CD4-positive, CD25-positive, alpha-beta regulatory T cell (primary cell): ENCODE measurements around the gene C2CD4D. TPM values are rescaled to one million over a fixed set of nuclear protein-coding genes. Genes with fewer than 3 reads are reported as not detected.
A peak's percentile ranks its signal among the peaks of the same experiment; 100 is the strongest.
"Not testable (repeated sequence)": the region's sequence is repeated elsewhere in the genome, so short reads cannot be mapped to it uniquely, and the experiment has no call there.

Experiments used
- ATAC-seq, 2 donors: fragments of 150-1000 bp; cut with Tn5 transposase; one replicate each; pipeline ENCODE4 v1.10.0; 2021; ENCODE audit warnings: low read depth in 2 of 2, moderate number of reproducible peaks in 2 of 2, moderate library complexity in 1 of 2
- DNase-seq, 3 donors: peaks; one replicate each; pipeline versions ENCODE4 v3.0.0 to v3.0.0-alpha.2; 2012 to 2022; ENCODE audit warnings: mixed read lengths in 1 of 3
- H3K27ac ChIP-seq: one replicate; pipeline ENCODE4 v1.7.0; 2013; ENCODE audit warnings: mild to moderate bottlenecking, low read length; ENCODE audit not compliant: insufficient read depth, poor library complexity, severe bottlenecking
- H3K27me3 ChIP-seq: one replicate; pipeline ENCODE4 v1.7.0; 2013; ENCODE audit warnings: low read length; ENCODE audit not compliant: control insufficient read depth, insufficient read depth
- H3K36me3 ChIP-seq: one replicate; pipeline ENCODE4 v1.7.0; 2013; ENCODE audit warnings: mild to moderate bottlenecking, low read length, moderate library complexity; ENCODE audit not compliant: control insufficient read depth, insufficient read depth
- H3K4me1 ChIP-seq: 2 replicates; pipeline ENCODE4 v1.7.0; 2013; ENCODE audit warnings: mild to moderate bottlenecking, low read length; ENCODE audit not compliant: insufficient read depth, control insufficient read depth, poor library complexity, severe bottlenecking
- H3K4me3 ChIP-seq: one replicate; pipeline ENCODE4 v1.7.0; 2013; ENCODE audit warnings: low read depth, mild to moderate bottlenecking, low read length, moderate library complexity
- H3K9me3 ChIP-seq, 2 experiments: 1 replicate in 1 of 2; 2 replicates in 1 of 2; pipeline ENCODE4 v1.7.0; 2013; ENCODE audit warnings: low read length in 2 of 2, mild to moderate bottlenecking in 1 of 2, moderate library complexity in 1 of 2; ENCODE audit not compliant: control insufficient read depth in 2 of 2
- H3K27ac Mint-ChIP-seq, 3 donors: one replicate each; pipeline ENCODE4 v1.8.0; 2020 to 2022; ENCODE audit warnings: mild to moderate bottlenecking in 3 of 3, mixed read lengths in 3 of 3, moderate library complexity in 2 of 3
- H3K27me3 Mint-ChIP-seq: one replicate; pipeline ENCODE4 v1.8.0; 2022; ENCODE audit warnings: mild to moderate bottlenecking, mixed read lengths
- H3K36me3 Mint-ChIP-seq: one replicate; pipeline ENCODE4 v1.8.0; 2020; ENCODE audit warnings: mixed read lengths
- H3K4me1 Mint-ChIP-seq, 4 donors: one replicate each; pipeline ENCODE4 v1.8.0; 2020 to 2022; ENCODE audit warnings: mixed read lengths in 4 of 4, mild to moderate bottlenecking in 1 of 4
- H3K4me3 Mint-ChIP-seq, 4 donors: one replicate each; pipeline ENCODE4 v1.8.0; 2020 to 2022; ENCODE audit warnings: mild to moderate bottlenecking in 4 of 4, mixed read lengths in 4 of 4, moderate library complexity in 3 of 4
- H3K9me3 Mint-ChIP-seq, 7 donors: one replicate each; pipeline ENCODE4 v1.8.0; 2020 to 2022; ENCODE audit warnings: mixed read lengths in 7 of 7, mild to moderate bottlenecking in 3 of 7, moderate library complexity in 2 of 7
- polyA plus RNA-seq, 4 donors: library from polyadenylated mRNA; unstranded; fragments of 300-500 nt; fragmentation: Illumina TruSeq; gene quantifications; one replicate each; pipeline ENCODE4 v1.2.3, GENCODE V29; 2021
- total RNA-seq: library from RNA; stranded (reverse); gene quantifications from one replicate; pipeline ENCODE4 v1.2.3, GENCODE V29; 2022

C2CD4D gene
- total and polyA plus RNA-seq, 5 donors from 2014 or later = 0.94 to 4.0 (median 2.2) TPM

GRCh38 chr1:151858030-151858746 is 18.6 kb upstream of the C2CD4D start:
- no peaks in the 10 kb centered on the region for H3K27me3 Mint-ChIP-seq
- Histone ChIP-seq H3K27me3 (no peaks in the 10 kb centered on the region), H3K27ac (no peak overlapping the region), H3K9me3 (no peaks in the 10 kb centered on the region), H3K36me3 (no peaks in the 10 kb centered on the region), H3K4me3 (no peak overlapping the region), H3K4me1 (no peaks in the 10 kb centered on the region)
- no peak for DNase-seq
- H3K9me3 Mint-ChIP-seq = no peaks in the 10 kb centered on the region
- H3K4me3 Mint-ChIP-seq = no peak overlapping the region
- no peak for ATAC-seq
- peak overlapping the region in 1 of 3 donors; percentile 48 for H3K27ac Mint-ChIP-seq
- H3K4me1 Mint-ChIP-seq = peaks cover 0 to 4% (median 0%) of the 10 kb centered on the region in 4 donors
- H3K36me3 Mint-ChIP-seq = no peaks in the 10 kb centered on the region

DNA sequence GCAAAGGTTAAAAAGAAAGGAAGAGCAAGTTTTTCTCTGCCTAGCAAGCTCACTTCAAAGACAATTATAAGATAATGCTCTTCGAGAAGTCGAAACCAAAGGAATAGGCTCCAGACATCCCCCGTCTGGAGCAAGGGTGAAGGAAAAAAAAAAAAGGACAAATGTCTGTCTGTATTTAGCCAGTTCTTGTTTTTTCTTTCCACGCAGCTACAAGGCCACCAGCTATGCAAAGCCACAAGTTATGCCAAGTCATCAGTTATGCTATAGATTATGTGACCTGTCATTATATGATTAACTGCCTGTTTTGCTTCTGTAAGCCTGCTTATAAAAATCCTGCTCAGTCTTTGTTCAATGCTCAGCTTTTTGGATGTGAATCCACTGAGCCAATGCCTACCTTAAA is 16.3 kb upstream of the C2CD4D start:
- Histone ChIP-seq H3K9me3 (no peaks in the 10 kb centered on the region), H3K36me3 (no peaks in the 10 kb centered on the region), H3K27ac (no peak overlapping the region), H3K27me3 (no peaks in the 10 kb centered on the region), H3K4me3 (no peak overlapping the region), H3K4me1 (no peaks in the 10 kb centered on the region)
- no peak for DNase-seq
- no peaks in the 10 kb centered on the region for H3K9me3 Mint-ChIP-seq
- ATAC-seq = no peak
- peaks cover 0 to 4% (median 2%) of the 10 kb centered on the region in 4 donors for H3K4me1 Mint-ChIP-seq
- no peak overlapping the region for H3K27ac Mint-ChIP-seq
- no peak overlapping the region for H3K4me3 Mint-ChIP-seq
- peaks cover 3% of the 10 kb centered on the region for H3K36me3 Mint-ChIP-seq
- H3K27me3 Mint-ChIP-seq = no peaks in the 10 kb centered on the region

DNA sequence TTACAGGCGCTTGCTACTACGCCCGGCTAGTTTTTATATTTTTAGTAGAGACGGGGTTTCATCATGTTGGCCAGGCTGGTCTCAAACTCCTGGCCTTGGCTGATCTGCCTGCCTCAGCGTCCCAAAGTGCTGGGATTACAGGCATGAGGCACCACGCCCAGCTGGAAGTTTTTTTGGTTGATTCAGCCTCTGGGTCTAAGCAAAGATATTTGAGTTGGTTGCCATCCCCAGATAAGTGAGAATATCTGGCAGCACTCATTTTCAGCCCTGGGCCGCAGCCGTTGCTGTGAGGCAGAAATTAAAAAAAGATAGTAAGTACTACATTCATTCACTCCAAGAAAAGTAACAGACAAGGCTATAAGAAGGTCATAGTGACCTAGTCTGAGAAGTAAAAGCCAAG is 15.9 kb upstream of the C2CD4D start:
- not testable (repeated sequence) for H3K27me3 ChIP-seq, DNase-seq, H3K4me1 Mint-ChIP-seq, H3K36me3 Mint-ChIP-seq, H3K27ac ChIP-seq, H3K4me3 Mint-ChIP-seq, H3K9me3 Mint-ChIP-seq, H3K27ac Mint-ChIP-seq, H3K36me3 ChIP-seq, H3K4me3 ChIP-seq, H3K27me3 Mint-ChIP-seq, H3K4me1 ChIP-seq, H3K9me3 ChIP-seq, ATAC-seq

DNA sequence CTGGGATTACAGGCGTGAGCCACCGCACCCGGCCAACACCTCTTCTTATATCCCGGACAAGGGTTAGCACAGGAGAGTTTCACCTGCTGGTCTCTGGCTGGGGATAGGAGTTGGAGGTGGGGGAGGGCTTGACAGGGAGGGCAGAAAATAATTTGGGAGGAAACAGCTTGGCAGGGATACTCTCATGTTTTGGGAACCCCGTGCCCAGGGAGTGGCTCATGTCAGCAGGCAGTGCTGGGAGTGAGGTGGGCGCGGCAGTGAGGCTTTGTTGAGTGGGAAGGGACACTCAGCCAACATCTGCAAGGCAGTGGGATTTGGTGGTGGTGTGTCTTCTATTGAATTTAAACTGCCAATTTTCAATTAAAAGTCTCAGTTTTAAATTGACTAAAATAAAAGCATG is 15.0 kb upstream of the C2CD4D start:
- Mint-ChIP-seq H3K4me3 (no peak overlapping the region), H3K27ac (no peak overlapping the region), H3K36me3 (peaks cover 3% of the 10 kb centered on the region), H3K9me3 (no peaks in the 10 kb centered on the region), H3K27me3 (no peaks in the 10 kb centered on the region), H3K4me1 (peaks cover 0 to 4% (median 2%) of the 10 kb centered on the region in 4 donors)
- Histone ChIP-seq H3K9me3 (no peaks in the 10 kb centered on the region), H3K36me3 (no peaks in the 10 kb centered on the region), H3K4me1 (no peaks in the 10 kb centered on the region), H3K27ac (no peak overlapping the region), H3K27me3 (no peaks in the 10 kb centered on the region), H3K4me3 (no peak overlapping the region)
- ATAC-seq = no peak
- DNase-seq = no peak

- no peaks in the 10 kb centered on the region for H3K27me3 ChIP-seq
- H3K4me3 ChIP-seq = no peak within 1 kb of the TSS
- peak in 1 of 3 donors; percentile 18 for DNase-seq
- peaks cover 4% of the 10 kb centered on the region for H3K4me1 ChIP-seq
- no peaks in the 10 kb centered on the region for H3K9me3 Mint-ChIP-seq
- ATAC-seq = no peak
- no peaks in the 10 kb centered on the region for H3K9me3 ChIP-seq
- H3K4me1 Mint-ChIP-seq = peaks cover 0 to 13% (median 8%) of the 10 kb centered on the region in 4 donors
- H3K27me3 Mint-ChIP-seq = no peaks in the 10 kb centered on the region
- H3K4me3 Mint-ChIP-seq = no peak within 1 kb of the TSS
- H3K36me3 ChIP-seq = no peaks in the 10 kb centered on the region
- H3K27ac Mint-ChIP-seq = peak within 1 kb of the TSS in 1 of 3 donors; percentile 62
- peaks cover 3% of the 10 kb centered on the region for H3K36me3 Mint-ChIP-seq
- H3K27ac ChIP-seq = no peak within 1 kb of the TSS
Observed at GRCh38 chr1:151853411-151853943, 13.9 kb upstream of the C2CD4D start, which contains the start of gene THEM5. Gene THEM5, minus strand, starts transcription at chr1:151853712. Its CDS starts 147 bp downstream, at chr1:151853565.

GRCh38 chr1:151852733-151853132 is 13.1 kb upstream of the C2CD4D start:
- no peak for ATAC-seq
- Mint-ChIP-seq H3K36me3 (peaks cover 3% of the 10 kb centered on the region), H3K9me3 (no peaks in the 10 kb centered on the region), H3K4me3 (no peak overlapping the region), H3K4me1 (peaks cover 0 to 16% (median 9%) of the 10 kb centered on the region in 4 donors), H3K27ac (peak overlapping the region in 1 of 3 donors; percentile 62), H3K27me3 (no peaks in the 10 kb centered on the region)
- Histone ChIP-seq H3K27ac (no peak overlapping the region), H3K4me1 (peaks cover 11% of the 10 kb centered on the region), H3K27me3 (no peaks in the 10 kb centered on the region), H3K9me3 (no peaks in the 10 kb centered on the region), H3K4me3 (no peak overlapping the region), H3K36me3 (no peaks in the 10 kb centered on the region)
- no peak for DNase-seq

- H3K27ac ChIP-seq = no peak overlapping the region
- DNase-seq (no peak), ATAC-seq (no peak)
- no peaks in the 10 kb centered on the region for H3K27me3 ChIP-seq
- Mint-ChIP-seq H3K4me3 (no peak overlapping the region), H3K27ac (peak overlapping the region in 1 of 3 donors; percentile 39), H3K9me3 (no peaks in the 10 kb centered on the region), H3K4me1 (peaks cover 0 to 19% (median 11%) of the 10 kb centered on the region in 4 donors), H3K27me3 (no peaks in the 10 kb centered on the region), H3K36me3 (peaks cover 3% of the 10 kb centered on the region)
- no peak overlapping the region for H3K4me3 ChIP-seq
- peaks cover 13% of the 10 kb centered on the region for H3K4me1 ChIP-seq
- H3K9me3 ChIP-seq = no peaks in the 10 kb centered on the region
- no peaks in the 10 kb centered on the region for H3K36me3 ChIP-seq
Observed at GRCh38 chr1:151851886-151852285, 12.3 kb upstream of the C2CD4D start.

- H3K36me3 Mint-ChIP-seq = peaks cover 3% of the 10 kb centered on the region
- no peaks in the 10 kb centered on the region for H3K9me3 Mint-ChIP-seq
- Histone ChIP-seq H3K27ac (no peak overlapping the region), H3K36me3 (no peaks in the 10 kb centered on the region), H3K9me3 (no peaks in the 10 kb centered on the region), H3K27me3 (no peaks in the 10 kb centered on the region), H3K4me1 (peaks cover 13% of the 10 kb centered on the region), H3K4me3 (no peak overlapping the region)
- peak overlapping the region in 1 of 4 donors; percentile 36 for H3K4me3 Mint-ChIP-seq
- peak overlapping the region in 1 of 3 donors; percentile 80 for H3K27ac Mint-ChIP-seq
- H3K4me1 Mint-ChIP-seq = peaks cover 0 to 32% (median 21%) of the 10 kb centered on the region in 4 donors
- H3K27me3 Mint-ChIP-seq = no peaks in the 10 kb centered on the region
- ATAC-seq (no peak), DNase-seq (no peak)
Observed at GRCh38 chr1:151849871-151850270, 10.3 kb upstream of the C2CD4D start.
